HEK293T (cell line): ENCODE data around the gene LSM6.

ENCODE experiments used
- ARNT ChIP-seq: fragments of 450-650 bp; IDR thresholded peaks from 2 replicates; pipeline ENCODE4 v1.6.1; 2017; ENCODE audit warnings: mild to moderate bottlenecking
- CTBP1 ChIP-seq: fragments of 450-650 bp; IDR thresholded peaks from 2 replicates; pipeline ENCODE4 v1.6.1; 2016; ENCODE audit warnings: borderline replicate concordance
- FOXM1 ChIP-seq: fragments of 450-650 bp; IDR thresholded peaks from 2 replicates; pipeline ENCODE4 v1.6.1; 2017; ENCODE audit warnings: mild to moderate bottlenecking, borderline replicate concordance
- LEF1 ChIP-seq: fragments of 450-650 bp; IDR thresholded peaks from 2 replicates; pipeline ENCODE4 v1.6.1; 2017; ENCODE audit warnings: mild to moderate bottlenecking, borderline replicate concordance
- TF ChIP-seq, protein P1 (sequence below): fragments of 450-650 bp; IDR thresholded peaks from 2 replicates; pipeline ENCODE4 v1.6.1; 2016

DNA sequence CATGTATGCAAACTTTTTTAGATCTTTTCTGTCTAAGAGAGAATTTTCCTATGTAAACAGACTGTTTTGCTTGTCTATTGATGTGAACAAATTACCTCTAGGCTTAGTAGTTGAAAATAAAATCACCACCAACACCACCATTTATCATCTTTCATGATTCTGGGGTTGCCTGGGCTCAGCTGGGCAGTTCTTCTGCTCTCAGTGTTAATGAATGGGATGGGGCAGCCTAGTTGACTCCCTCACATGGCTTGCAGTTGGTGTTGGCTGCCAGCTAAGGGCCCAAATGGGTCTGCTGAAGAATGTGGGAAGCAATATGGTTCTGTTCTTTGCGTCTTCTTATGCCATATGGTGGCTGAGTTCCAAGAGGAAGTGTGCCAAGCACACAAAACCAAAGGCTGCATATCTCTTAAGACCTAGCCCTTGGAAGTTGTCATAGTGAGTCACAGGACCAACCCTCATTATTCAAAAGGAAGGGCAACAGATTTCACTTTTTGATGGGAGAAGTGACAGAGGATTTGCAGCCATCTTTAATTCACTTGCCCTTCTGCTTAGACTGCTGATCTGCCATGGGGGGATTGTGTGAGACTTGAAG is 56.7 kb downstream of the LSM6 start:
- no peak for TF ChIP-seq ARNT
- no peak for TF ChIP-seq LEF1
- TF ChIP-seq FOXM1: no peak
- TF ChIP-seq, protein P1, sequence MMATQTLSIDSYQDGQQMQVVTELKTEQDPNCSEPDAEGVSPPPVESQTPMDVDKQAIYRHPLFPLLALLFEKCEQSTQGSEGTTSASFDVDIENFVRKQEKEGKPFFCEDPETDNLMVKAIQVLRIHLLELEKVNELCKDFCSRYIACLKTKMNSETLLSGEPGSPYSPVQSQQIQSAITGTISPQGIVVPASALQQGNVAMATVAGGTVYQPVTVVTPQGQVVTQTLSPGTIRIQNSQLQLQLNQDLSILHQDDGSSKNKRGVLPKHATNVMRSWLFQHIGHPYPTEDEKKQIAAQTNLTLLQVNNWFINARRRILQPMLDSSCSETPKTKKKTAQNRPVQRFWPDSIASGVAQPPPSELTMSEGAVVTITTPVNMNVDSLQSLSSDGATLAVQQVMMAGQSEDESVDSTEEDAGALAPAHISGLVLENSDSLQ: no peak
- TF ChIP-seq CTBP1: no peak
